ENCODE data around the gene OSBPL3. TPM values are rescaled to one million over a fixed set of nuclear protein-coding genes. Genes with fewer than 3 reads are reported as not detected.

The OSBPL3 gene
- polyA plus RNA-seq, 1 donor (not counting 4 experiments of a cell fraction or from before 2014, with no cell fraction given): 34.0 TPM

- H3K9me1 ChIP-seq (ENCODE audit: control insufficient read depth, extremely low read depth, insufficient read depth, low read length): no peaks in the 10 kb centered on the region
- no peak for FAIRE-seq
- no peaks in the 10 kb centered on the region for H3K27me3 ChIP-seq (ENCODE audit: control insufficient read depth, extremely low read depth, insufficient read depth, low read length)
- H3K27ac ChIP-seq (ENCODE audit: control insufficient read depth, insufficient read depth, low read length): peak overlapping the region; percentile 96
- no peak overlapping the region for H3K4me3 ChIP-seq (ENCODE audit: control insufficient read depth in 2 of 3, extremely low read depth in 1 of 3, insufficient read depth in 2 of 3, low read depth in 1 of 3, low read length in 3 of 3)
- no peak for TF ChIP-seq EZH2 (IDR thresholded peaks at IDR 0.05; ENCODE audit: low read length)
- TF ChIP-seq, protein P1, sequence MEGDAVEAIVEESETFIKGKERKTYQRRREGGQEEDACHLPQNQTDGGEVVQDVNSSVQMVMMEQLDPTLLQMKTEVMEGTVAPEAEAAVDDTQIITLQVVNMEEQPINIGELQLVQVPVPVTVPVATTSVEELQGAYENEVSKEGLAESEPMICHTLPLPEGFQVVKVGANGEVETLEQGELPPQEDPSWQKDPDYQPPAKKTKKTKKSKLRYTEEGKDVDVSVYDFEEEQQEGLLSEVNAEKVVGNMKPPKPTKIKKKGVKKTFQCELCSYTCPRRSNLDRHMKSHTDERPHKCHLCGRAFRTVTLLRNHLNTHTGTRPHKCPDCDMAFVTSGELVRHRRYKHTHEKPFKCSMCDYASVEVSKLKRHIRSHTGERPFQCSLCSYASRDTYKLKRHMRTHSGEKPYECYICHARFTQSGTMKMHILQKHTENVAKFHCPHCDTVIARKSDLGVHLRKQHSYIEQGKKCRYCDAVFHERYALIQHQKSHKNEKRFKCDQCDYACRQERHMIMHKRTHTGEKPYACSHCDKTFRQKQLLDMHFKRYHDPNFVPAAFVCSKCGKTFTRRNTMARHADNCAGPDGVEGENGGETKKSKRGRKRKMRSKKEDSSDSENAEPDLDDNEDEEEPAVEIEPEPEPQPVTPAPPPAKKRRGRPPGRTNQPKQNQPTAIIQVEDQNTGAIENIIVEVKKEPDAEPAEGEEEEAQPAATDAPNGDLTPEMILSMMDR (optimal IDR thresholded peaks at IDR 0.05 in 1 of 3, IDR thresholded peaks at IDR 0.05 in 1 of 3, conservative IDR thresholded peaks at IDR 0.05 in 1 of 3; ENCODE audit: extremely low read depth in 1 of 3, insufficient read depth in 2 of 3, low read length in 3 of 3): no peak
- peak overlapping the region; percentile 78 for H3K9ac ChIP-seq (ENCODE audit: control insufficient read depth, extremely low read depth, insufficient read depth, low read length)
- peak overlapping the region; percentile 90 for H3K4me2 ChIP-seq (ENCODE audit: control insufficient read depth, extremely low read depth, insufficient read depth, low read depth, low read length)
- dilution Hi-C loops (cut with MboI; ENCODE audit: extremely low pct_ligation_motif_present, low sequenced_read_pairs): no loop called here
- H3K79me2 ChIP-seq (ENCODE audit: control insufficient read depth, insufficient read depth, low read length): no peaks in the 10 kb centered on the region
- H4K20me1 ChIP-seq (ENCODE audit: control insufficient read depth, extremely low read depth, insufficient read depth, low read length): no peaks in the 10 kb centered on the region
- H2AFZ ChIP-seq (ENCODE audit: control insufficient read depth, low read length): no peak overlapping the region
- peaks cover 2 to 17% of the 10 kb centered on the region in 2 experiments for H3K36me3 ChIP-seq (ENCODE audit: control insufficient read depth in 2 of 2, extremely low read depth in 1 of 2, insufficient read depth in 2 of 2, low read length in 2 of 2)
- peaks cover 75% of the 10 kb centered on the region for H3K4me1 ChIP-seq (ENCODE audit: control insufficient read depth, extremely low read depth, insufficient read depth, low read length)
- H3K9me3 ChIP-seq (ENCODE audit: control insufficient read depth, low read depth, low read length): no peaks in the 10 kb centered on the region
- no peak for DNase-seq (ENCODE audit: low read depth, low spot score)
These were observed 155.1 kb downstream of the OSBPL3 start for GRCh38 chr7:24824896-24825295.

- no peaks in the 10 kb centered on the region for H3K79me2 ChIP-seq (ENCODE audit: control insufficient read depth, insufficient read depth, low read length)
- peaks cover 70% of the 10 kb centered on the region for H3K4me1 ChIP-seq (ENCODE audit: control insufficient read depth, extremely low read depth, insufficient read depth, low read length)
- H3K27ac ChIP-seq (ENCODE audit: control insufficient read depth, insufficient read depth, low read length): peak overlapping the region; percentile 96
- TF ChIP-seq, protein P1 (optimal IDR thresholded peaks at IDR 0.05 in 1 of 3, IDR thresholded peaks at IDR 0.05 in 1 of 3, conservative IDR thresholded peaks at IDR 0.05 in 1 of 3; ENCODE audit: extremely low read depth in 1 of 3, insufficient read depth in 2 of 3, low read length in 3 of 3): no peak
- no peak for TF ChIP-seq EZH2 (IDR thresholded peaks at IDR 0.05; ENCODE audit: low read length)
- dilution Hi-C loops (cut with MboI; ENCODE audit: extremely low pct_ligation_motif_present, low sequenced_read_pairs): no loop called here
- H3K4me3 ChIP-seq (ENCODE audit: control insufficient read depth in 2 of 3, extremely low read depth in 1 of 3, insufficient read depth in 2 of 3, low read depth in 1 of 3, low read length in 3 of 3): no peak overlapping the region
- peaks cover 2 to 17% of the 10 kb centered on the region in 2 experiments for H3K36me3 ChIP-seq (ENCODE audit: control insufficient read depth in 2 of 2, extremely low read depth in 1 of 2, insufficient read depth in 2 of 2, low read length in 2 of 2)
- no peaks in the 10 kb centered on the region for H3K9me3 ChIP-seq (ENCODE audit: control insufficient read depth, low read depth, low read length)
- no peaks in the 10 kb centered on the region for H3K27me3 ChIP-seq (ENCODE audit: control insufficient read depth, extremely low read depth, insufficient read depth, low read length)
- peak overlapping the region; percentile 78 for H3K9ac ChIP-seq (ENCODE audit: control insufficient read depth, extremely low read depth, insufficient read depth, low read length)
- H3K4me2 ChIP-seq (ENCODE audit: control insufficient read depth, extremely low read depth, insufficient read depth, low read depth, low read length): no peak overlapping the region
- no peaks in the 10 kb centered on the region for H3K9me1 ChIP-seq (ENCODE audit: control insufficient read depth, extremely low read depth, insufficient read depth, low read length)
- H2AFZ ChIP-seq (ENCODE audit: control insufficient read depth, low read length): no peak overlapping the region
- no peaks in the 10 kb centered on the region for H4K20me1 ChIP-seq (ENCODE audit: control insufficient read depth, extremely low read depth, insufficient read depth, low read length)
- DNase-seq (ENCODE audit: low read depth, low spot score) (no peak), FAIRE-seq (no peak)
These were observed 155.6 kb downstream of the OSBPL3 start for GRCh38 chr7:24824400-24824799.
